Measurements from ENCODE around the gene MAGEB4. TPM values are rescaled to one million over a fixed set of nuclear protein-coding genes. Genes with fewer than 3 reads are reported as not detected.

MAGEB4 gene
- total and polyA plus RNA-seq, 9 donors, result 0.10 TPM; not detected in 8

- Histone ChIP-seq H3K36me3 (no peaks in the 10 kb centered on the region), H3K27ac (no peak overlapping the region), H3K27me3 (no peaks in the 10 kb centered on the region), H3K9me3 (no peaks in the 10 kb centered on the region), H3K4me3 (no peak overlapping the region), H3K4me1 (ENCODE audit: insufficient read depth) (no peaks in the 10 kb centered on the region)
- intact Hi-C loops (cut with DNase I), result no loop called here
- TF ChIP-seq CTCF (IDR thresholded peaks at IDR 0.05), result no peak
- TF ChIP-seq EP300 (IDR thresholded peaks at IDR 0.05), result no peak
- no peak for TF ChIP-seq POLR2A (IDR thresholded peaks at IDR 0.05)
- DNase-seq, result no peak
- 46 to 68% (median 54%) methylated on average over 3 of the region's 3 CpGs for WGBS, 3 donors
These were observed 41.8 kb downstream of the MAGEB4 start for GRCh38 chrX:30283456-30284200.

Other genes with a start within 250 kb of the MAGEB4 start
- gene MAGEB2, start 26.4 kb upstream of the MAGEB4 start, total RNA-seq, result under 1 TPM in 1 of 7 donors, not detected in 6; 0.15 TPM
- under 1 TPM in 1 of 2 donors, not detected in 1; 0.27 TPM for gene MAGEB2, start 26.4 kb upstream of the MAGEB4 start, polyA plus RNA-seq
- gene MAGEB3, start 11.3 kb upstream of the MAGEB4 start, total RNA-seq, result not detected
- gene MAGEB3, start 11.3 kb upstream of the MAGEB4 start, polyA plus RNA-seq, result not detected
- gene MAGEB1, start 5.1 kb downstream of the MAGEB4 start, total RNA-seq, result not detected
- gene MAGEB1, start 5.1 kb downstream of the MAGEB4 start, polyA plus RNA-seq, result under 1 TPM in 1 of 2 donors, not detected in 1; 0.07 TPM
- gene NR0B1, start 67.4 kb downstream of the MAGEB4 start, total RNA-seq, result 1 to 10 TPM; 1.3 to 4.6 (median 2.6) TPM
- 1 to 10 TPM; 1.3 to 5.8 TPM for gene NR0B1, start 67.4 kb downstream of the MAGEB4 start, polyA plus RNA-seq